Measurements from ENCODE around the gene TTC21B. TPM values are rescaled to one million over a fixed set of nuclear protein-coding genes. Genes with fewer than 3 reads are reported as not detected.

TTC21B gene
- total and polyA plus RNA-seq, 9 of the 15 experiments (the other 6 are each of a cell fraction or from before 2014, with no cell fraction given) = 5.2 to 34.9 (median 18.5) TPM

GRCh38 chr2:165868211-165868610 lies 85.4 kb downstream of the TTC21B start:
- CTCF ChIA-PET (ENCODE audit: low intra/inter-chr PET ratio) = no interaction called here
- 0 out of 3 replicates have a peak, but pooled peaks cover under 1% of the 10 kb centered on the region for H3K36me3 ChIP-seq (ENCODE audit: control insufficient read depth, insufficient read depth, low read length)
- no peak overlapping the region for H2AFZ ChIP-seq (ENCODE audit: low read depth, low read length)
- 71% methylated on average over 4 of the region's 4 CpGs for WGBS (ENCODE audit: insufficient coverage, low coverage, missing lambda C conversion rate)
- DNase-seq (ENCODE audit: extremely low read depth in 1 of 4, low spot score in 3 of 4) = no peak
- H3K4me2 ChIP-seq (ENCODE audit: insufficient read depth, low read length) = no peak overlapping the region
- ATAC-seq = no peak
- no peak overlapping the region for H3K4me3 ChIP-seq
- no peak for FAIRE-seq
- POLR2A ChIA-PET = interaction anchor here (1.0 kb wide), 1 partner anchor 51 kb away, joined by 3 read pairs; no protein-coding TSS in a partner anchor
- H4K20me1 ChIP-seq (replicated peaks; ENCODE audit: control insufficient read depth, insufficient read depth, low read length) = no peaks in the 10 kb centered on the region
- H3K27ac ChIP-seq (ENCODE audit: extremely low read depth, low read depth, low read length) = no peak overlapping the region
- H3K79me2 ChIP-seq (ENCODE audit: control insufficient read depth, insufficient read depth, low read length) = no peaks in the 10 kb centered on the region
- H3K9me1 ChIP-seq (ENCODE audit: control insufficient read depth, insufficient read depth, low read length) = no peaks in the 10 kb centered on the region
- intact Hi-C loops (cut with micrococcal nuclease) = no loop called here
- no peaks in the 10 kb centered on the region for H3K27me3 ChIP-seq (ENCODE audit: control insufficient read depth in 2 of 2, insufficient read depth in 2 of 2, low read length in 2 of 2)
- H3K4me1 ChIP-seq (replicated peaks in 1 of 2; ENCODE audit: control insufficient read depth in 2 of 2, insufficient read depth in 2 of 2, low read length in 2 of 2) = no peaks in the 10 kb centered on the region
- TF ChIP-seq NFIC (IDR thresholded peaks at IDR 0.05) = peak; percentile 65
- no peak for TF ChIP-seq ZBTB7A (IDR thresholded peaks at IDR 0.05; ENCODE audit: borderline replicate concordance, control insufficient read depth, low read depth, low read length)
- no peak for TF ChIP-seq CREB5 (CRISPR knock-in tag; IDR thresholded peaks at IDR 0.05)
- no peaks in the 10 kb centered on the region for H3K9me3 ChIP-seq (replicated peaks; ENCODE audit: control insufficient read depth, insufficient read depth, low read depth, low read length)
- H3K9ac ChIP-seq (ENCODE audit: insufficient read depth in 1 of 2, low read depth in 2 of 2, low read length in 2 of 2) = no peak overlapping the region
- in situ Hi-C loops (cut with MboI) = no loop called here
- no TSS peak for BruUV-seq (replicated peaks)

GRCh38 chr2:165864296-165864695 lies 89.3 kb downstream of the TTC21B start:
- Histone ChIP-seq H3K9me1 (ENCODE audit: control insufficient read depth, insufficient read depth, low read length) (no peaks in the 10 kb centered on the region), H3K4me3 (no peak overlapping the region), H4K20me1 (replicated peaks; ENCODE audit: control insufficient read depth, insufficient read depth, low read length) (no peaks in the 10 kb centered on the region), H3K27ac (ENCODE audit: extremely low read depth, low read depth, low read length) (no peak overlapping the region), H3K27me3 (ENCODE audit: control insufficient read depth in 2 of 2, insufficient read depth in 2 of 2, low read length in 2 of 2) (no peaks in the 10 kb centered on the region), H3K4me1 (replicated peaks in 1 of 2; ENCODE audit: control insufficient read depth in 2 of 2, insufficient read depth in 2 of 2, low read length in 2 of 2) (no peaks in the 10 kb centered on the region), H3K36me3 (ENCODE audit: control insufficient read depth, insufficient read depth, low read length) (no peaks in the 10 kb centered on the region), H3K9me3 (replicated peaks; ENCODE audit: control insufficient read depth, insufficient read depth, low read depth, low read length) (no peaks in the 10 kb centered on the region), H3K4me2 (ENCODE audit: insufficient read depth, low read length) (no peak overlapping the region), H2AFZ (ENCODE audit: low read depth, low read length) (no peak overlapping the region), H3K9ac (ENCODE audit: insufficient read depth in 1 of 2, low read depth in 2 of 2, low read length in 2 of 2) (no peak overlapping the region), H3K79me2 (ENCODE audit: control insufficient read depth, insufficient read depth, low read length) (no peaks in the 10 kb centered on the region)
- no peak for TF ChIP-seq CBX8 (IDR thresholded peaks at IDR 0.05; ENCODE audit: borderline replicate concordance, extremely low read depth, low read depth, low read length, poor library complexity, severe bottlenecking)
- no peak for TF ChIP-seq HBP1 (CRISPR knock-in tag; IDR thresholded peaks at IDR 0.05)
- TF ChIP-seq GABPB1 (CRISPR knock-in tag; IDR thresholded peaks at IDR 0.05) = no peak
- TF ChIP-seq ZBTB9 (CRISPR knock-in tag; IDR thresholded peaks at IDR 0.05) = no peak
- no peak for TF ChIP-seq TAL1 (IDR thresholded peaks at IDR 0.05)
- peak; percentile 72 for TF ChIP-seq RFX1 (IDR thresholded peaks at IDR 0.05)
- no peak for TF ChIP-seq CBX1 (IDR thresholded peaks at IDR 0.05; ENCODE audit: low read depth)
- in situ Hi-C loops (cut with MboI) = no loop called here
- CTCF ChIA-PET (ENCODE audit: low intra/inter-chr PET ratio) = no interaction called here
- WGBS (ENCODE audit: insufficient coverage, low coverage, missing lambda C conversion rate) = 59% methylated on average over 6 of the region's 6 CpGs
- intact Hi-C loops (cut with micrococcal nuclease) = no loop called here
- ATAC-seq (no peak), DNase-seq (ENCODE audit: extremely low read depth in 1 of 4, low spot score in 3 of 4) (no peak), FAIRE-seq (no peak)
- POLR2A ChIA-PET = no interaction called here
- no TSS peak for BruUV-seq (replicated peaks)

All from K562 (cell line).